ENCODE measurements around the gene FALEC.
A peak's percentile ranks its signal among the peaks of the same experiment; 100 is the strongest.

FALEC gene

DNA sequence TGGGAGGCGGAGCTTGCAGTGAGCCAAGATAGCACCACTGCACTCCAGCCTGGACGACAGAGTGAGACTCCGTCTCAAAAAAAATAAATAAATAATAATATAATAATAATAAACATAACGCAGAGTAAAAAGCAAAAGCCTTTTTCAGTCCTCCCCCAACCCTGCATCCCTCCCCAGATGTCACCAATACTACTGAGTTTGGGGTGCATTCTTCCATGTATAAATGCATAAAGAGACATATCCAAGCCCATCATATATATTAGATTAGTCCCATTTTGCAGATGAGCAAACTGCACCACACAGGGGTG, 32.7 kb downstream of the FALEC start:
- DNase-seq, result no peak

DNA sequence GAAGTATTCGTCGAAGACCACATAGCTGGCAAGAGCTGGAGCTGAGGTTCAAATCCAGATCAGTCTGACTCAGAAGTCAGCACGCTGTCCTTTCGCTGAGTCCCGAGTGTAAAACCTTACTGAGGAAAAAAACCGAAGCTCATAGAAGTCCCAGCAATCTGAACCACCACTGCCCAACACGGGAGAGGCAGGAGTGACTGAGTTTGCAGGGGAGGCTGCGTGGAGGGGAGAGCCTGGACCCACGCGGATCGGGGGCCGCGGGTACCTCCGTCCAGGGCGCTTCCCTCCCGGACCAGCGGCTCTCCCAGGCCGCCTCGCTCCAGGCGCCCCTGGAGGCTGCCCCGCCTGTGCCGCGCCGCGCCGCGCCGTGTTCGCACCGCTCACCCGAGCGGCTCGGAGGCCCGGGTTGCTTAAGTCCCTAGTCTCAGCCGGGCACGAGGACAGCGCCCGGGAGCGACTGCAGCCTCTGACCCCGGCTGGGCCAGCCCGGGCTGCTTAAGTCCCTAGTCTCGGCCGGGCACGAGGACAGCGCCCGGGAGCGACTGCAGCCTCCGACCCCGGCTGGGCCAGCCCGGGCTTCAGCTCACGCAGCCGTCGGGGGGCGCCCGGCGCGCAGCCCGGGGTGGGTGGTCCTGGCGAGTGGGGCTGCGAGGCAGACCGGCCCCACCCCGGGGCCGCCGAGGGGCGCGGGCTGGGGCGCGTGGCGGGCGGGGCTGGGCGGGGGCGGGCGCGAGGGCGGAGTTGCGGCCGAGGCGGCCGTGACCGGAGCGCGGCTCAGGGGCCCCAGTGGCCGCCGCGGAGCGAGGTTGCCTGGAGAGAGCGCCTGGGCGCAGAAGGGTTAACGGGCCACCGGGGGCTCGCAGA, 33.3 kb downstream of the FALEC start, which contains the start of gene ADAMTSL4:
Gene ADAMTSL4, plus strand, starts transcription at position 777 of the 864 bp plus-strand sequence. CDS start 2,881 bp downstream, outside the sequence.
- DNase-seq, result peak; percentile 64

DNA sequence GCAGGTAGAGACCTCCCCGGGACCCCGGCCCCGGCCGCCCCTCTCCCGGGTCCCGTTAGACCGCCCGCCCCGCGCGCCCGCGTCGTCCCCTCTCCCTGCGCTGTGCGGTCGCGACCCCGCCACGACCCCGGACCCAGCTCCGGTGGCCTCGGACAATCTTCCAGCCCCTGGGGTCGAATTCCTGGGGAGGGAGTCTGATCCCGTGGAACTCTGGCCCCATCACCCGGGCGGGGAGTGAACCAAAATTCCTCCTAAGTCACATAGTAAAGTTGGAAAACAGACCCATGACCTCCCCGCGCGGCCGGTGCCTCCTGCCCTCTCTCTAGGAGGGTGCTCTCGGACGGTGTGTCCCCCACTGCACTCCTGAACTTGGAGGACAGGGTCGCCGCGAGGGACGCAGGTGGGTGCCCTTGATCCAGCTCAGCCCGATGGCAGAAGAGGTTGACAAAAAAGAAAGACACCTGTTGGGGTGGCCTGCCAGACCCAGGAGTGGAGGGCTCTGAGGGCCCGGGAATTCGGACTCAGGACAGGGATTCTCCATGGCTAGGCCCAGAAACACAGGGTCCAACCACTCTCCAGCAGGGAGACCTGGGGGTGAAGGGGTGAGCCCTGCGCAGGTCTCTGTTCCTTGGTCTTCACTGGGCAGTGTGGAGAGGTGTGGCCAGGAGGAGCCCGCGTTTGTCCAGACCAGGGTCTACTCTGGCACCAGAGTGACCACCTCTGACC, 34.1 kb downstream of the FALEC start:
- no peak for DNase-seq

DNA sequence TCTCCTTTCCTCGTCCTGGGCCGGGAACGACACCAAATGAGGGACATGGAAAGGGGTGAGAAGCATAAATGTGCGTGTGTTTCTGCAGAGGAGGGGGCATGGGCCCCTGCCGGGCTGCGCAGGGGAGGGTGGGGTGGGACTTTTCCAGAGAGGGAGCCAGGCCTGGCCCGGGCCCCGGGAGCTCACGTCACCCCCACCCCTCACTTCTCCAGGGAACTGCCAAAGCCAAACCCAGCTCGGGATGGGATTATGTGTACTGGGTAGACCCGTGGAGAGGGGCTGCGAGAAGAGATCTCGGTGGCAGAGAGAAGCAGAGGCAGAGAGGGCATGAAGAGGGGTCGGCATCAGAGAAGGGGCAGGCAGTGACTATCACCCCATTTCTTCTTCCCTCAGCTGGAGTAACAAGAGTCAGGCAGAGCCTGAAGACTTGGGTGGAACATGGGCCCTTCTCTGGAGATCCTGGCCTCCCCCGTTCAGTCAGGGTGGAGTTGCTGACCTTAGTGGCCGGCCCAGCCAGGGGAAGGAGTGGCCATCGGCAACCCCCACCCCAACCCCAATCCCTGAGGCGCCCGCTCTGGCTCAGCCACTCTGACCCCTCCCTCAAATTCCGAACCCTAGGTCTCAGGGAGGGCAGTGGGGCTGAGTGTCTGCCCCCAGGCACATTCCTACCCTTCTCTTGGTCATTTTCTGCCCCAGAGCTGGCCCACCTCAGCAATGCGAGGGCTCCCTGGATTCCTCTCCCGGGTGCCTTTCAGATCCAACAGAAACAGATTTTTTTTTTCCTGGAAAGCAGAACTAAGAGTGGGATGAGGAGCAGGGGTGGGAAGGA, 34.9 kb downstream of the FALEC start:
- DNase-seq, result no peak

DNA sequence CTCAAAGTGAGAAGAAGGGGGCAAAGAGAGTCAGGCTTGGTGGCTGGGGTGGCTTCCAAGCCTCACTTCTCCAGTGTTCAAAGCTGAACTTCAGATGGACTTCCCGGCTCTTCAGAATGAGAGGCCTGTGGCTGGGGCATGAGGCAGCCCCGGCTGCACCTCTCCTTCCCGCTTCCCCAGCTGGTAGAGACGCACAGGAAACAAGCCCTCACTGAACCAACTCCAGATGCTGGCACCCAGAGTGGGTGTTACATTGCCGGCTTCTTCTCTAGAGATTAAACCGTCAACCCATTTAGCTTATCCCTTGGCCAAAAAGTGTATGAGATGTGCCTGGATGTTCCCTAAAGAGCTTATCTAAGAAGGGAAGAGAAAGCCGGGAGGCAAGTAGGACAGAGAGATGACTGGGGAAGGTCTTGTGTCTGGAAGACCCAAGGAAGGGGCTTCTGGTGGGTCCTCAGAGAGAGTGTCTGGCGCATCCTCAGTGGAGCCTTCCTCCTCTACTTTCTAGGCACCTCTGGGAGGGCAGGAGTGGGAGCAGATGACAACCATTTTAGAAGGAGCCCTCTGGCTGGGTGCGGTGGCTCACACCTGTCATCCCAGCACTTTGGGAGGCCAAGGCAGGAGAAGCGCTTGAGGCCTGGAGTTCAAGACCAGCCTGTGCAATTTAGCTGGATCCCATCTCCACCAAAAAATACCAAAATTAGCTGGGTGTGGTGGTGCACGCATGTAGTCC, 35.7 kb downstream of the FALEC start:
- no peak for DNase-seq

DNA sequence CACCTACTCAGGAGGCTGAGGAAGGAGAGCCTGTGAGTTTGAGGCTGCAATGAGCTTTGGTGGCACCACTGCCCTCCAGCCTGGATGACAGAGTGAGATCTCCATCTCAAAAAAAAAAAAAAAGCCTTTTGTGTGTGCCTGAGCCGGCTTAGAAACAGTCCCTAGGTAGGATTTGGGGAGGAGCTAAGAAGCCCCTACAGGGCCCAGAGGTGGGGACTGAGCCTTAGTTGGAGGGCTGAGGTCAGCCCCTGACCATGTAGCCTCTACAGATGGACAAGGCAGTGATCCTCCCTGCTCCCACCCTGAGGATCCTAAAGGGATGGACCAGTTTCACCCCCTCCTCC, 36.2 kb downstream of the FALEC start:
- no peak for DNase-seq

DNA sequence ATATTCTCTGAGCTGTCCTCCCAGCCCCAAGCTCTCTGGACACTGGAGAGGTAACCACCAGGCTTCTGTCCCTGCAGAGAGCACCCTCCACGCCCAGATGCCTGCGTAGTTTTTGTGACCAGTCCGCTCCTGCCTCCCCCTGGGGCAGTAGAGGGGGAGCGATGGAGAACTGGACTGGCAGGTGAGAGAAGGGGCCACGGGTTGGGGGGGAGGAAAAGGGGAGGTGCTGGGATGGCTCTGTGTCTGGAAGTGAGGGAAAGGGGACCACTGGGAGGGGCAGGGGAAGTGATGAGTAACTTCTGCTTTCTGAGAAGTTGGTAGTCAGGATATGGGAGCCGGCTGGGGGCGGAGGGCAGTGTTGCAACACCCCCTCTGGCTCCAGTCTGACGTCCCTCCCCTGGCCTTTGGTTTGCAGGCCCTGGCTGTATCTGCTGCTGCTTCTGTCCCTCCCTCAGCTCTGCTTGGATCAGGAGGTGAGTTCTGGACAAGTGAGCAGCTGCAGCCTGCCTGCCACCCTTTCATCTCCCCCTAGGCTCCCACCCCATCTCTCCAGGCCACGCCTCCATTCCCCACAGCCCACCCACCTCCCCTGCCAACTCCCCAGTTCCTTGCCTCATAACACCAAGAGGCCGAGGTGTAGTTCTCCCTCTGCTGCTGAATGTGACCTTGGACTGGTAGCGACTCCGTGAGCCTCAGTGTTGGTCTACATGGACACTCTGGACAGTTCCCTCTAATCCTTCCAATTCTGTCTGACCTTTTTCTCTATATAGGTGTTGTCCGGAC, 36.8 kb downstream of the FALEC start:
- no peak for DNase-seq

DNA sequence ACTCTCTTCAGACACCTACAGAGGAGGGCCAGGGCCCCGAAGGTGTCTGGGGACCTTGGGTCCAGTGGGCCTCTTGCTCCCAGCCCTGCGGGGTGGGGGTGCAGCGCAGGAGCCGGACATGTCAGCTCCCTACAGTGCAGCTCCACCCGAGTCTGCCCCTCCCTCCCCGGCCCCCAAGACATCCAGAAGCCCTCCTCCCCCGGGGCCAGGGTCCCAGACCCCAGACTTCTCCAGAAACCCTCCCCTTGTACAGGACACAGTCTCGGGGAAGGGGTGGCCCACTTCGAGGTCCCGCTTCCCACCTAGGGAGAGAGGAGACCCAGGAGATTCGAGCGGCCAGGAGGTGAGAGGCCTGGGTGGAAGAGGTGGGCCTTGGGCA, 37.3 kb downstream of the FALEC start:
- no peak for DNase-seq

DNA sequence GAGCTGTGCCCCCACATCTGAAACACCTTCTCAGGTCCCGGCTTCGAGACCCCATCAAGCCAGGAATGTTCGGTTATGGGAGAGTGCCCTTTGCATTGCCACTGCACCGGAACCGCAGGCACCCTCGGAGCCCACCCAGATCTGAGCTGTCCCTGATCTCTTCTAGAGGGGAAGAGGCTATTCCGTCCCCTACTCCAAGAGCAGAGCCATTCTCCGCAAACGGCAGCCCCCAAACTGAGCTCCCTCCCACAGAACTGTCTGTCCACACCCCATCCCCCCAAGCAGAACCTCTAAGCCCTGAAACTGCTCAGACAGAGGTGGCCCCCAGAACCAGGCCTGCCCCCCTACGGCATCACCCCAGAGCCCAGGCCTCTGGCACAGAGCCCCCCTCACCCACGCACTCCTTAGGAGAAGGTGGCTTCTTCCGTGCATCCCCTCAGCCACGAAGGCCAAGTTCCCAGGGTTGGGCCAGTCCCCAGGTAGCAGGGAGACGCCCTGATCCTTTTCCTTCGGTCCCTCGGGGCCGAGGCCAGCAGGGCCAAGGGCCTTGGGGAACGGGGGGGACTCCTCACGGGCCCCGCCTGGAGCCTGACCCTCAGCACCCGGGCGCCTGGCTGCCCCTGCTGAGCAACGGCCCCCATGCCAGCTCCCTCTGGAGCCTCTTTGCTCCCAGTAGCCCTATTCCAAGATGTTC, 38.0 kb downstream of the FALEC start:
- DNase-seq, result no peak

DNA sequence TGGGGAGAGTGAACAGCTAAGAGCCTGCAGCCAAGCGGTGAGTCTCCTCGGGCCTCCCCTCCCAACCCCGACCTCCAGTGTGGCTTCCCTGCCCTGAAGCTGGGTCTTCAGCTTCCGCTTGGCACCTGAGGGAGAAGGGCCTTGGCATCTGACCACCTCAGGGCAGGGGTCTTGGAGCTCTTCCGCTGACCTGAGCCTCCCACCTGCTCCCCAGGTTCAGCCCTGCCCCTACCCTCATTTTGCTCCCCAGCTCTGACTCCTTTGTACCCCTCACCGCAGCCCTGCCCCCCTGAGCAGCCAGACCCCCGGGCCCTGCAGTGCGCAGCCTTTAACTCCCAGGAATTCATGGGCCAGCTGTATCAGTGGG, 38.5 kb downstream of the FALEC start:
- no peak for DNase-seq

DNA sequence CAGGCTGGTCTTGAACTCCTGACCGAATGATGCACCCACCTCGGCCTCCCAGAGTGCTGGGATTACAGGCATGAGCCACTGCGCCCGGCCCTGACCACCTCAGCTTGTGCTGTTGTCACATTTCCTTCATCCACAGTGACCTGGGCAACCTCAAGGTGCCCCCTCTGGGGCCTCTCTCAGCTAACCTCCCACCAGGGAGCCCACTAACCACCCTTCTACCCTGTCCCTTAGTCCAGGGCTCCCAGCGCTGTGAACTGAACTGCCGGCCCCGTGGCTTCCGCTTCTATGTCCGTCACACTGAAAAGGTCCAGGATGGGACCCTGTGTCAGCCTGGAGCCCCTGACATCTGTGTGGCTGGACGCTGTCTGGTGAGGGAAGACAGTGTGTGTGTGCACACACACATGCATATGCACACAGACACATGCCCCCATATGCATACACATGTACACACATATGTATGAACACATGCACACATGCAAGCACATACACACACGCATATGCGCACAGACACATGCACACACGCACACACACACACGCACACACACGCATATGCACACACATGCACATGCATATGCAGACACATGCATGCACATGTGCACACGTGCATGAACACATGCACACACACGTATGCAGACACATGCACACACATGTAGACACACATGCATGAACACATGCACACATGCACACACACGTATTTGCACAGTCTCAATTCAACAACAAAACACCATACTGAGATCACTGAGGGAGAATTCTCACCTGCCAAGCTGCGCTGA, 39.8 kb downstream of the FALEC start:
- DNase-seq, result no peak

DNA sequence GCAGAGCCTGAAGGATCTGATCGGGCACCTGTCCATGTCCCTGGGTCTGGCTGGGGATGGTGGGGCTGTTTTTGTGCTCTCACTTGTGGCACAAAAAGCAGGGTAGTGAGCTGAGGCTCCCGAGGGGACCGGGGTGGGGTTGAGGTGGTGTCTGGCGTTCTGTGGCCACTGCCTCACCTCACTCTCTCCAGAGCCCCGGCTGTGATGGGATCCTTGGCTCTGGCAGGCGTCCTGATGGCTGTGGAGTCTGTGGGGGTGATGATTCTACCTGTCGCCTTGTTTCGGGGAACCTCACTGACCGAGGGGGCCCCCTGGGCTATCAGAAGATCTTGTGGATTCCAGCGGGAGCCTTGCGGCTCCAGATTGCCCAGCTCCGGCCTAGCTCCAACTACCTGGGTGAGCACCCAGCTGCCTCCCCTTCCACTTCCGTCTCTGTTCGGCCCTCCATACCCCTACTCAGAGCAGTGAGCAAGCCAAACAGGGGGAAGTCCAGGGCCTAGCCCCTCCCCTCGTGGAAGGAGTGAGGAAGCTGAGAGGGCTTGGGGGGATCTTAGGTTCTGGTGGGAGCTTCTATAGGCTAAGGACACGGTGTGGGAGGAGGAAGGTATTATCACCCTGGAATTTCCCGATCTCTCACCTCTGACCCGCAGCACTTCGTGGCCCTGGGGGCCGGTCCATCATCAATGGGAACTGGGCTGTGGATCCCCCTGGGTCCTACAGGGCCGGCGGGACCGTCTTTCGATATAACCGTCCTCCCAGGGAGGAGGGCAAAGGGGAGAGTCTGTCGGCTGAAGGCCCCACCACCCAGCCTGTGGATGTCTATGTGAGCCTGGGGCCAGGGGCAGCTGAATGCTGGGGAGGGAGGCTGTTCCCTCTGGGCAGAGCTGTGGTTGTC, 40.7 kb downstream of the FALEC start:
- DNase-seq, result no peak

DNA sequence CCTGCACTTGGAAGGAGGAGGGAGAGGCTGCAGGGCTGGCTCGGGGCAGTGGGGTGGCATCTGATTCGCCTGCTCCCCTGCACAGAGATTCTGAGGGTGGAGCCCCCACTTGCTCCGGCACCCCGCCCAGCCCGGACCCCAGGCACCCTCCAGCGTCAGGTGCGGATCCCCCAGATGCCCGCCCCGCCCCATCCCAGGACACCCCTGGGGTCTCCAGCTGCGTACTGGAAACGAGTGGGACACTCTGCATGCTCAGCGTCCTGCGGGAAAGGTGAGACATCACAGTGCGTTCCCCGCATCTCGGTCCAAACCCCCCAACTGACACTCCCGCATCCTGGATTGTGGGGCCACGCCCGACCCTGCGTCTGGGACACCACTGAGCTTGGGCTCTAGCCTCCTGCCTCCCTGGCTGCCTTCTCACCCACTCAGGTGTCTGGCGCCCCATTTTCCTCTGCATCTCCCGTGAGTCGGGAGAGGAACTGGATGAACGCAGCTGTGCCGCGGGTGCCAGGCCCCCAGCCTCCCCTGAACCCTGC, 41.6 kb downstream of the FALEC start:
- DNase-seq, result no peak

DNA sequence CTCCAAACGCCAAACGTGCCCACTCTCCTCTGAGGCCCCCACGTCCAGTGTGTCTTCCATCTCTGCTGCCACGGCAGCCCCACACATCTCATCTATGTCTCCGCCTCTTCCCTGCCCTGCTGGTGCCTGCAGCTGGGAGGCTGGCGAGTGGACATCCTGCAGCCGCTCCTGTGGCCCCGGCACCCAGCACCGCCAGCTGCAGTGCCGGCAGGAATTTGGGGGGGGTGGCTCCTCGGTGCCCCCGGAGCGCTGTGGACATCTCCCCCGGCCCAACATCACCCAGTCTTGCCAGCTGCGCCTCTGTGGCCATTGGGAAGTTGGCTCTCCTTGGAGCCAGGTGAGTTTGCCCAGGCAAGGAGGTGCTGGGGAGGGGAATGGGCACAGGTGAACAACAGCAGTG, 42.3 kb downstream of the FALEC start:
- no peak for DNase-seq

DNA sequence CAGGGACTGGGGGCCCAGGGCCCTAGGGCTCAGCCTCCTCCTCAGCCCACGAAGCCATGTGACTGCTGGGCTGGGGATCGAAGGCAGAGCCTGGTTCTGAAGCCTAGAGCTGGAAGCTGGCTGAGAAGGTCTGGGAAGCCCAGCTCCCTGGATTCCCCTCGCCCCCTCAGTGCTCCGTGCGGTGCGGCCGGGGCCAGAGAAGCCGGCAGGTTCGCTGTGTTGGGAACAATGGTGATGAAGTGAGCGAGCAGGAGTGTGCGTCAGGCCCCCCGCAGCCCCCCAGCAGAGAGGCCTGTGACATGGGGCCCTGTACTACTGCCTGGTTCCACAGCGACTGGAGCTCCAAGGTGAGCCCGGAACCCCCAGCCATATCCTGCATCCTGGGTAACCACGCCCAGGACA, 42.8 kb downstream of the FALEC start:
- DNase-seq, result no peak

DNA sequence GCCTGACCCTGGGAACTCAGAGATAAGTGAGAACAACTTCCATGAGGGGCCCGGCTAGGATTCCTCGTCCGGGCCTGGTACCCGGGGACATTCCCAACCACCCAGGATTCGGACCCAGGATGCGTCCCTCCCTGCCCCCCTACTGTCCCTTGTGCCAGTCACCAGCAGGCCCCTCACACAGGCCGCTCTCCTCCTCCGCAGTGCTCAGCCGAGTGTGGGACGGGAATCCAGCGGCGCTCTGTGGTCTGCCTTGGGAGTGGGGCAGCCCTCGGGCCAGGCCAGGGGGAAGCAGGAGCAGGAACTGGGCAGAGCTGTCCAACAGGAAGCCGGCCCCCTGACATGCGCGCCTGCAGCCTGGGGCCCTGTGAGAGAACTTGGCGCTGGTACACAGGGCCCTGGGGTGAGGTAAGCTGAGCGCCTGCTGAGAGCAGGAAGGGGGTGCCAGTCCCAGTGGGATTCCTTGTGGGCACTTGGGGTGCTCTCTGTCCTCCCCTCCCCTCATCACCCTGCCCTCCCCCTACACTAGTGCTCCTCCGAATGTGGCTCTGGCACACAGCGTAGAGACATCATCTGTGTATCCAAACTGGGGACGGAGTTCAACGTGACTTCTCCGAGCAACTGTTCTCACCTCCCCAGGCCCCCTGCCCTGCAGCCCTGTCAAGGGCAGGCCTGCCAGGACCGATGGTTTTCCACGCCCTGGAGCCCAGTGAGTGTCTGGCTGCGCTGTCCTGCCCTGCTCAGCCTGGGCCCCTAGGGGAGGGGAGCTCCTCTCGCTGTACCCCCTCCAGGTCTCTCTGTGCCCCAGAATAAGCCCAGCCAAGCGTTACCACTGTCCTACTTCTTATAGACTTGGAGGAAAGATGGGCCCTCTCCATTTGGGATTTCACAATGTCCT, 43.5 kb downstream of the FALEC start:
- no peak for DNase-seq

DNA sequence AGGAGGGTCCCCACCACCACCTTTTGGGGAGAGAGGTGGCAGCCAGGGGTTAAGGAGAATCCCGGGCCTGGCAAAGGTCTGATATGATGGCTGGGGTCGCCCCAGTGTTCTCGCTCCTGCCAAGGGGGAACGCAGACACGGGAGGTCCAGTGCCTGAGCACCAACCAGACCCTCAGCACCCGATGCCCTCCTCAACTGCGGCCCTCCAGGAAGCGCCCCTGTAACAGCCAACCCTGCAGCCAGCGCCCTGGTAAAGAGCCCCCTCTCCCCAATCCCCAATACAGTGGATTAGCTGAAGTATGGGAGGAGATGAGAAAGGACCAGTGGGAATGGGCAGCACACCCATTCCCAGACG, 44.1 kb downstream of the FALEC start:
- DNase-seq, result no peak

DNA sequence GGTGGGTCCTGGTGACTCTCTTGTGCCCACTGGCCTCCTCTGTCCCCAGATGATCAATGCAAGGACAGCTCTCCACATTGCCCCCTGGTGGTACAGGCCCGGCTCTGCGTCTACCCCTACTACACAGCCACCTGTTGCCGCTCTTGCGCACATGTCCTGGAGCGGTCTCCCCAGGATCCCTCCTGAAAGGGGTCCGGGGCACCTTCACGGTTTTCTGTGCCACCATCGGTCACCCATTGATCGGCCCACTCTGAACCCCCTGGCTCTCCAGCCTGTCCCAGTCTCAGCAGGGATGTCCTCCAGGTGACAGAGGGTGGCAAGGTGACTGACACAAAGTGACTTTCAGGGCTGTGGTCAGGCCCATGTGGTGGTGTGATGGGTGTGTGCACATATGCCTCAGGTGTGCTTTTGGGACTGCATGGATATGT, 44.5 kb downstream of the FALEC start:
- DNase-seq, result peak; percentile 40
